Psoas muscle (tissue), 8 donors: Measurements from ENCODE around the gene PLEKHA3. TPM values are rescaled to one million over a fixed set of nuclear protein-coding genes. Genes with fewer than 3 reads are reported as not detected.
A peak's percentile ranks its signal among the peaks of the same experiment; 100 is the strongest.
"Not testable (repeated sequence)": the region's sequence is repeated elsewhere in the genome, so short reads cannot be mapped to it uniquely, and the experiment has no call there.

Experiments
- ATAC-seq, 4 donors: fragments of 200-7000 bp; cut with Tn5 transposase; one replicate each; pipeline ENCODE4 v1.9.1; 2020; ENCODE audit warnings: moderate library complexity in 3 of 4, mild to moderate bottlenecking in 2 of 4
- DNase-seq, 2 donors: peaks; one replicate each; pipeline ENCODE4 v3.0.0-alpha.2; 2020
- H3K27ac ChIP-seq: fragments of 200-600 bp; one replicate; pipeline ENCODE4 v1.8.0; 2022
- H3K27me3 ChIP-seq, 3 donors: fragments of 200-600 bp in 1 of 3; one replicate each; pipeline versions ENCODE4 v1.6.1 to v1.8.0; 2013 to 2022; ENCODE audit warnings: low read length in 2 of 3, mild to moderate bottlenecking in 2 of 3, moderate library complexity in 1 of 3; ENCODE audit not compliant: insufficient read depth in 3 of 3
- H3K36me3 ChIP-seq, 2 donors: fragments of 200-600 bp in 1 of 2; one replicate each; pipeline versions ENCODE4 v1.6.1 to v1.8.0; 2013 to 2022; ENCODE audit warnings: low read depth in 1 of 2, mild to moderate bottlenecking in 1 of 2, moderate library complexity in 1 of 2; ENCODE audit not compliant: insufficient read depth in 1 of 2
- H3K4me1 ChIP-seq: fragments of 200-600 bp; one replicate; pipeline ENCODE4 v1.8.0; 2022
- H3K4me3 ChIP-seq: fragments of 200-600 bp; one replicate; pipeline ENCODE4 v1.8.0; 2022; ENCODE audit warnings: mild to moderate bottlenecking
- H3K9me3 ChIP-seq: fragments of 200-600 bp; one replicate; pipeline ENCODE4 v1.8.0; 2022
- WGBS, 3 donors: extraction: QIAGEN DNeasy Blood & Tissue Kit; methylation state at CpG; one replicate each; pipeline versions ENCODE4 v1.1.6 to v1.1.7; 2013; 5-methylcytosine and 5-hydroxymethylcytosine counted together
- intact Hi-C, 2 donors: fragments of 100-400 bp; cut with DNase I; formaldehyde crosslinking; loops; one replicate each; pipeline versions ENCODE4 v1.11.0 to v1.14.2; 2022
- polyA plus RNA-seq, 3 donors: library from polyadenylated mRNA; stranded (reverse); fragments of 200-250 nt; gene quantifications; one replicate each; pipeline ENCODE4 v1.2.3, GENCODE V29; 2013
- total RNA-seq, 4 donors: library from RNA; stranded (reverse); fragmentation: NEBNext Ultra II Directional in 2 of 4; extraction: Animal tissue kit (Norgen Biotek cat#: 25700) in 2 of 4; gene quantifications; one replicate each; pipeline versions ENCODE4 v1.2.1 to v1.2.4, GENCODE V29; 2021 to 2023
- TF ChIP-seq, protein P1 (sequence below): fragments of 200-600 bp; IDR thresholded peaks from one replicate; pipeline ENCODE4 v1.8.0; 2022; ENCODE audit warnings: antibody characterized with exemption
- donor health status: healthy with polysubstance abuse.
- donor health status: DM: no; HTN: no; CAD: no; lungs with moderate emphysema.
- donor health status: Bipolar disorder and iron deficiency.
- donor health status: healthy.
- donor health status: DM: yes; HTN: yes; CAD: no.
- donor health status: DM: no; HTN: no; CAD: no.
- donor health status: DM: no; HTN: no; CAD: no.
- donor health status: DM: yes; HTN: yes; CAD: no.

The PLEKHA3 gene
- total and polyA plus RNA-seq, 7 donors, result 4.0 to 22.5 (median 13.5) TPM

DNA sequence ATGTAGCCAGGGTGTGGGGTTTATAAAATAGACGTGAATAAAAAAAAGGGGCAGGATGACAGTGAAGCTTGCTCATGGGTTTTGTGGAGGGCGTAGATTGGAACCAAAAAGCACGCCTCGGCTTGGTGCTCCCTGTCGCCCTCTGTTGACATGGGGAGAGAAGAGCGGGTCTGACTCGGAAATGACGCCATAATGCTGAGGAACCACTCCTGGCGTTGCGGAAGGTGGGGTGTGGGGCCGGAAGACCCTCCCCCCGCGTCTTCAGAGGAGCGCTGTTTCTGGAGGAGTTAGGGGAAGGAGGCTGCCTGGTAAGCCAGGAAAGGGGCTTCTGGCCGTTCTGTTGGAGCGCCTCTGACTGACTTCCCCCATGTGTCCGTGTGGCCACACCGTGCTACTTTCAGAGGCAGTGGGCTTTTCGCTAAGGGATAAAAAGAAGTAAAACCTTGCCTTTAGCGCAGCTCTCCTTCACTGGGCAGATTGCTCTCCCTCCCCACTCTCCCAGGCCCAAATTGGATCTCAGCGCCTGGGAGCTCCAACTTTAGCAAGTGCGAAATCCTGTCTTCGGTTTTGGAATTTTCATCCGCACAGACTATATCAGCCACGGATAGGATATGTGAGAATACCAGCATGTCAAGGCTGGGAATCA is 42.8 kb downstream of the PLEKHA3 start:
- intact Hi-C loops, result no loop called here
- Histone ChIP-seq H3K9me3 (no peaks in the 10 kb centered on the region), H3K36me3 (peaks cover 6 to 34% of the 10 kb centered on the region in 2 donors), H3K4me3 (peak overlapping the region; percentile 62), H3K27me3 (no peaks in the 10 kb centered on the region), H3K4me1 (no peaks in the 10 kb centered on the region), H3K27ac (peak overlapping the region; percentile 80)
- WGBS, 3 donors, result 6 to 15% (median 11%) methylated on average over 25 of the region's 25 CpGs
- DNase-seq, result peak; percentile 80 to 90
- TF ChIP-seq, protein P1, sequence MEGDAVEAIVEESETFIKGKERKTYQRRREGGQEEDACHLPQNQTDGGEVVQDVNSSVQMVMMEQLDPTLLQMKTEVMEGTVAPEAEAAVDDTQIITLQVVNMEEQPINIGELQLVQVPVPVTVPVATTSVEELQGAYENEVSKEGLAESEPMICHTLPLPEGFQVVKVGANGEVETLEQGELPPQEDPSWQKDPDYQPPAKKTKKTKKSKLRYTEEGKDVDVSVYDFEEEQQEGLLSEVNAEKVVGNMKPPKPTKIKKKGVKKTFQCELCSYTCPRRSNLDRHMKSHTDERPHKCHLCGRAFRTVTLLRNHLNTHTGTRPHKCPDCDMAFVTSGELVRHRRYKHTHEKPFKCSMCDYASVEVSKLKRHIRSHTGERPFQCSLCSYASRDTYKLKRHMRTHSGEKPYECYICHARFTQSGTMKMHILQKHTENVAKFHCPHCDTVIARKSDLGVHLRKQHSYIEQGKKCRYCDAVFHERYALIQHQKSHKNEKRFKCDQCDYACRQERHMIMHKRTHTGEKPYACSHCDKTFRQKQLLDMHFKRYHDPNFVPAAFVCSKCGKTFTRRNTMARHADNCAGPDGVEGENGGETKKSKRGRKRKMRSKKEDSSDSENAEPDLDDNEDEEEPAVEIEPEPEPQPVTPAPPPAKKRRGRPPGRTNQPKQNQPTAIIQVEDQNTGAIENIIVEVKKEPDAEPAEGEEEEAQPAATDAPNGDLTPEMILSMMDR, result peak; percentile 72
- ATAC-seq, result peak; percentile 64 to 72 (median 66)

GRCh38 chr2:178523596-178524134 is 43.4 kb downstream of the PLEKHA3 start:
- peaks cover 11 to 35% of the 10 kb centered on the region in 2 donors for H3K36me3 ChIP-seq
- H3K4me1 ChIP-seq, result no peaks in the 10 kb centered on the region
- no peaks in the 10 kb centered on the region for H3K27me3 ChIP-seq
- TF ChIP-seq, protein P1, result no peak
- peak overlapping the region; percentile 62 for H3K4me3 ChIP-seq
- ATAC-seq (peak; percentile 25 to 38 (median 34)), DNase-seq (no peak)
- WGBS, 3 donors, result 15 to 28% (median 19%) methylated on average over 8 of the region's 8 CpGs
- intact Hi-C loops, result no loop called here
- no peaks in the 10 kb centered on the region for H3K9me3 ChIP-seq
- peak overlapping the region; percentile 80 for H3K27ac ChIP-seq

DNA sequence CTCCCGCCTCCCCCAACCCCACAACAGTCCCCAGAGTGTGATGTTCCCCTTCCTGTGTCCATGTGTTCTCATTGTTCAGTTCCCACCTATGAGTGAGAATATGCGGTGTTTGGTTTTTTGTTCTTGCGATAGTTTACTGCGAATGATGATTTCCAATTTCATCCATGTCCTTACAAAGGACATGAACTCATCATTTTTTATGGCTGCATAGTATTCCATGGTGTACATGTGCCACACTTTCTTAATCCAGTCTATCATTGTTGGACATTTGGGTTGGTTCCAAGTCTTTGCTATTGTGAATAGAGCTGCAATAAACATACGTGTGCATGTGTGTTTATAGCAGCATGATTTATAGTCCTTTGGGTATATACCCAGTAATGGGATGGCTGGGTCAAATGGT is 44.8 kb downstream of the PLEKHA3 start:
- not testable (repeated sequence) for H3K27me3 ChIP-seq

GRCh38 chr2:178525460-178525859 is 45.2 kb downstream of the PLEKHA3 start:
- intact Hi-C loops, result not testable (repeated sequence)

More for the DNA sequence above, 44.8 kb downstream of the PLEKHA3 start:
- 33 to 41% (median 35%) methylated on average over 1 to 4 of the region's 5 CpGs for WGBS, 3 donors
- DNase-seq, H3K4me3 ChIP-seq, ATAC-seq, H3K4me1 ChIP-seq, H3K9me3 ChIP-seq, H3K27ac ChIP-seq, intact Hi-C loops: not testable (repeated sequence)
- H3K36me3 ChIP-seq, result peaks cover 12 to 46% of the 10 kb centered on the region in 2 donors

GRCh38 chr2:178526256-178526655 is 46.0 kb downstream of the PLEKHA3 start:
- no peak for ATAC-seq
- TF ChIP-seq, protein P1, result no peak
- intact Hi-C loops, result no loop called here

More at GRCh38 chr2:178525460-178525859, 45.2 kb downstream of the PLEKHA3 start:
- ATAC-seq, H3K27ac ChIP-seq, H3K4me3 ChIP-seq, H3K9me3 ChIP-seq, H3K4me1 ChIP-seq, H3K27me3 ChIP-seq, DNase-seq: not testable (repeated sequence)
- peaks cover 12 to 50% of the 10 kb centered on the region in 2 donors for H3K36me3 ChIP-seq
- 14 to 44% (median 38%) methylated on average over 1 of the region's 1 CpG for WGBS, 3 donors

More at GRCh38 chr2:178526256-178526655, 46.0 kb downstream of the PLEKHA3 start:
- peaks cover 12 to 58% of the 10 kb centered on the region in 2 donors for H3K36me3 ChIP-seq
- H3K9me3 ChIP-seq, result no peaks in the 10 kb centered on the region
- no peaks in the 10 kb centered on the region for H3K27me3 ChIP-seq
- no peak overlapping the region for H3K4me3 ChIP-seq
- H3K27ac ChIP-seq, result no peak overlapping the region
- peaks cover 4% of the 10 kb centered on the region for H3K4me1 ChIP-seq
- no peak for DNase-seq
- WGBS, 3 donors, result 79 to 88% (median 81%) methylated on average over 4 of the region's 4 CpGs
